ENCODE measurements around the gene OR2L13.

The OR2L13 gene

DNA sequence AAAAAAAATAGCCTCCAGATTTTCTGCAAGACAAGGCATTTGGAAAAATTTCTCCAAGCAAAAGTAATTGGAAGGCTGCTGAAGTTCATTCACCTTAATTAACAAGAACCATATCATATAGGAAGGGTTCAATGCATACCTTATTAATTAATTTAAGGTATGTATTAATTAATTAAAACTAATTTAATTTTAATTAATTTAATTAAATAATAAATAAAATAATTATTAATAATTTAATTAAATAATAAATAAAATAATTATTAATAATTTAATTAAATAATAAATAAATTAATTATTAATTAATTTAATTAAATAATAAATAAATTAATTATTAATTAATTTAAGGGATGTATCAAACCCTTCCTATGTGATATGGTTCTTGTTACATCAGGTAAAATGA, 7.9 kb downstream of the OR2L13 start:
- TF ChIP-seq RAD21 (IDR thresholded peaks at IDR 0.05; ENCODE audit: low read depth) (no peak), EGR1 (IDR thresholded peaks at IDR 0.05) (no peak), TEAD4 (IDR thresholded peaks at IDR 0.05) (no peak), CEBPB (IDR thresholded peaks at IDR 0.05) (no peak), TCF12 (IDR thresholded peaks at IDR 0.05; ENCODE audit: low read depth) (no peak), YY1 (IDR thresholded peaks at IDR 0.05; ENCODE audit: low read depth) (no peak), EP300 (IDR thresholded peaks at IDR 0.05; ENCODE audit: borderline replicate concordance) (no peak), TAF1 (IDR thresholded peaks at IDR 0.05; ENCODE audit: low read depth) (no peak), NFIC (IDR thresholded peaks at IDR 0.05) (no peak)
- TF ChIP-seq, protein P1, sequence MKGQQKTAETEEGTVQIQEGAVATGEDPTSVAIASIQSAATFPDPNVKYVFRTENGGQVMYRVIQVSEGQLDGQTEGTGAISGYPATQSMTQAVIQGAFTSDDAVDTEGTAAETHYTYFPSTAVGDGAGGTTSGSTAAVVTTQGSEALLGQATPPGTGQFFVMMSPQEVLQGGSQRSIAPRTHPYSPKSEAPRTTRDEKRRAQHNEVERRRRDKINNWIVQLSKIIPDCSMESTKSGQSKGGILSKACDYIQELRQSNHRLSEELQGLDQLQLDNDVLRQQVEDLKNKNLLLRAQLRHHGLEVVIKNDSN (IDR thresholded peaks at IDR 0.05), result no peak

DNA sequence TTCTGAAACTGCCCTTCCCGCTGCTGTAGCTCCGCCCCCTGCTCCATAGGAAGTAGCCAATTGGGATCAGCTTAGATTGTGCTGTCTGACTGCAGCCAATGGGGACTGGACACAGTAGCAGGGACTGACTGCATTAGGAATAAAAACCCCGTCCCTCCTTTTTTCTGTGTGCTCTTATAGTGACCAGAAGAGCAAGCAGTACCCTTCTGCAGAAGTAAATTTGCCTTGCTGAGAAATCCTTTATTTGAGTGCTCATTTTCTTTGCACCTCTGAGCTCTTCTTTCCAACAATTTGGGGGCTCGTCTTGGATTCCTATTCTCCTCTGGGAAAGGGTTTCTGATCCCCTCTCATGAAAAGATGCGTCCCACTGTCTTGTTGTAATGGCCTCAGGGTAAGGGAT, 16.2 kb downstream of the OR2L13 start:
- TF ChIP-seq, protein P2, sequence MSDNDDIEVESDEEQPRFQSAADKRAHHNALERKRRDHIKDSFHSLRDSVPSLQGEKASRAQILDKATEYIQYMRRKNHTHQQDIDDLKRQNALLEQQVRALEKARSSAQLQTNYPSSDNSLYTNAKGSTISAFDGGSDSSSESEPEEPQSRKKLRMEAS (IDR thresholded peaks at IDR 0.05), result no peak
- TF ChIP-seq YY1 (IDR thresholded peaks at IDR 0.05; ENCODE audit: low read depth) (no peak), EGR1 (IDR thresholded peaks at IDR 0.05) (no peak)
- TF ChIP-seq, protein P3, sequence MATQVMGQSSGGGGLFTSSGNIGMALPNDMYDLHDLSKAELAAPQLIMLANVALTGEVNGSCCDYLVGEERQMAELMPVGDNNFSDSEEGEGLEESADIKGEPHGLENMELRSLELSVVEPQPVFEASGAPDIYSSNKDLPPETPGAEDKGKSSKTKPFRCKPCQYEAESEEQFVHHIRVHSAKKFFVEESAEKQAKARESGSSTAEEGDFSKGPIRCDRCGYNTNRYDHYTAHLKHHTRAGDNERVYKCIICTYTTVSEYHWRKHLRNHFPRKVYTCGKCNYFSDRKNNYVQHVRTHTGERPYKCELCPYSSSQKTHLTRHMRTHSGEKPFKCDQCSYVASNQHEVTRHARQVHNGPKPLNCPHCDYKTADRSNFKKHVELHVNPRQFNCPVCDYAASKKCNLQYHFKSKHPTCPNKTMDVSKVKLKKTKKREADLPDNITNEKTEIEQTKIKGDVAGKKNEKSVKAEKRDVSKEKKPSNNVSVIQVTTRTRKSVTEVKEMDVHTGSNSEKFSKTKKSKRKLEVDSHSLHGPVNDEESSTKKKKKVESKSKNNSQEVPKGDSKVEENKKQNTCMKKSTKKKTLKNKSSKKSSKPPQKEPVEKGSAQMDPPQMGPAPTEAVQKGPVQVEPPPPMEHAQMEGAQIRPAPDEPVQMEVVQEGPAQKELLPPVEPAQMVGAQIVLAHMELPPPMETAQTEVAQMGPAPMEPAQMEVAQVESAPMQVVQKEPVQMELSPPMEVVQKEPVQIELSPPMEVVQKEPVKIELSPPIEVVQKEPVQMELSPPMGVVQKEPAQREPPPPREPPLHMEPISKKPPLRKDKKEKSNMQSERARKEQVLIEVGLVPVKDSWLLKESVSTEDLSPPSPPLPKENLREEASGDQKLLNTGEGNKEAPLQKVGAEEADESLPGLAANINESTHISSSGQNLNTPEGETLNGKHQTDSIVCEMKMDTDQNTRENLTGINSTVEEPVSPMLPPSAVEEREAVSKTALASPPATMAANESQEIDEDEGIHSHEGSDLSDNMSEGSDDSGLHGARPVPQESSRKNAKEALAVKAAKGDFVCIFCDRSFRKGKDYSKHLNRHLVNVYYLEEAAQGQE (IDR thresholded peaks at IDR 0.05; ENCODE audit: low read depth), result no peak

DNA sequence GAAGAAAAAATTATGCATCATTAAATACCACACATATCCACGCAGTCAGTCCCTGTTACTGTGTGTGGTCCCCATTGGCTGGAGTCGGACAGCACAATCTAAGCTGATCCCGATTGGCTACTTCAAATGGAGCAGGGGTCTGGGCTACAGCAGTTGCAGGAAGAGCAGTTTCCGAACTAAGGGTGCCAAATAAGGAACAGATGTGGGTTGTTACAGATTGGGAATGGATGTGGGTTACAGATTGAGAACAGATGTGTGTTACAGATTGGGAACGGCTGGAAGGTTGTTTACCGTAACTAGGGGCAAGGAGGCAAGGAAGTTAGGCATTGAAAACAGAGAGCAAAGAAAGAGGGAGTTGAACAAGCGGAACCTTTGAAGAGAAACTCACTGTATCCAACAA, 19.9 kb downstream of the OR2L13 start:
- TF ChIP-seq FOXM1 (IDR thresholded peaks at IDR 0.05; ENCODE audit: borderline replicate concordance, low read depth) (no peak), YY1 (IDR thresholded peaks at IDR 0.05; ENCODE audit: low read depth) (no peak), TCF12 (IDR thresholded peaks at IDR 0.05; ENCODE audit: low read depth) (no peak), NFIC (IDR thresholded peaks at IDR 0.05) (no peak), EGR1 (IDR thresholded peaks at IDR 0.05) (no peak), CREB1 (IDR thresholded peaks at IDR 0.05; ENCODE audit: low read depth) (no peak), TEAD4 (IDR thresholded peaks at IDR 0.05) (no peak)
- TF ChIP-seq, protein P1 (IDR thresholded peaks at IDR 0.05), result no peak

DNA sequence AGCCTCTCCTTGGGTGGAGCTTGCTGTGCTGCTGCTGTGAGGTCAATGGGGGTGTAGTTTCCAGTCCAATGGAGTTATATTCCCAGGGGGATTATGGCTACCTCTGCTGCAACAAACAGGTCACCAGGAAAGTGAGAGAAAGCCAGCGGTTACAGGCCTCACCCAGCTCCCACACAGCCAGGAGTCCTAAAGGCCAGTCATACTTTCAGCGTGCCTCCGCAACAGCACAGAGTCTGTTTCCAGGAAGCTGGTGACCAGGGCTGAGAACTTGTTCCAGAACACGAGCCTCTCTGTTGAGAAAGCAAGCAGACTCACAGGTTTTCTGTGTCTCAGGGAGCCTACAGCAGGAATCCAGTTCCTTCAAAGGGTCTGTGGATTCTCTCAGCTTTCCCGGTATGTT, 32.7 kb downstream of the OR2L13 start:
- no peak for TF ChIP-seq YY1 (IDR thresholded peaks at IDR 0.05; ENCODE audit: low read depth)
- TF ChIP-seq RAD21 (IDR thresholded peaks at IDR 0.05; ENCODE audit: low read depth), result no peak
- no peak for TF ChIP-seq TCF12 (IDR thresholded peaks at IDR 0.05; ENCODE audit: low read depth)
- TF ChIP-seq, protein P3 (IDR thresholded peaks at IDR 0.05; ENCODE audit: low read depth), result no peak
- TF ChIP-seq CREB1 (IDR thresholded peaks at IDR 0.05; ENCODE audit: low read depth), result no peak
- TF ChIP-seq EP300 (IDR thresholded peaks at IDR 0.05; ENCODE audit: borderline replicate concordance), result no peak
- TF ChIP-seq, protein P2 (IDR thresholded peaks at IDR 0.05), result no peak
- TF ChIP-seq, protein P1 (IDR thresholded peaks at IDR 0.05), result no peak
- no peak for TF ChIP-seq ZBTB7A (IDR thresholded peaks at IDR 0.05; ENCODE audit: low read depth)
- no peak for TF ChIP-seq EGR1 (IDR thresholded peaks at IDR 0.05)
- TF ChIP-seq TEAD4 (IDR thresholded peaks at IDR 0.05), result no peak
- no peak for TF ChIP-seq NFIC (IDR thresholded peaks at IDR 0.05)
- no peak for TF ChIP-seq FOXM1 (IDR thresholded peaks at IDR 0.05; ENCODE audit: borderline replicate concordance, low read depth)
- TF ChIP-seq CEBPB (IDR thresholded peaks at IDR 0.05), result no peak
- no peak for TF ChIP-seq TAF1 (IDR thresholded peaks at IDR 0.05; ENCODE audit: low read depth)

DNA sequence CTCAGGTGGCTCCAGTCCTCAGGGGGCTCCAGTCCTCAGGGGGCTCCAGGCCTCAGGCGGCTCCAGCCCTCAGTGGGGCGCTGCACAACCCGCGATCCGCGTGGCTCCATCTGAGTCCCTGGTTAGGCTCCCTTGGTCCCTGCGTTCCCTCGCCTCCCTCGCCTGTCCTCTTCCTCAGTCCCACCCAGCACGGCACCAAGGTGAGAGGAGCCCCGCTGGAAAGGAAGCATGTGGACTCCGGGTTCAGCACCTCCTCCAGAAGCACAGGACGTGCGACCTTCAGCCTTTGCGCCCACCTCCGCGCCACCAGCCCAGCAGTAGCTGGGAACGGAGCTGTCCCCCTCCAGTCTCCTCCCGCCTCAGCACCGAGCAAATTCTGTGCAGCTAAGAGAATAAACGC, 41.8 kb downstream of the OR2L13 start:
- TF ChIP-seq CREB1 (IDR thresholded peaks at IDR 0.05; ENCODE audit: low read depth), result no peak
- TF ChIP-seq NFIC (IDR thresholded peaks at IDR 0.05), result no peak
- TF ChIP-seq EGR1 (IDR thresholded peaks at IDR 0.05), result no peak
- TF ChIP-seq, protein P1 (IDR thresholded peaks at IDR 0.05), result no peak
- TF ChIP-seq RAD21 (IDR thresholded peaks at IDR 0.05; ENCODE audit: low read depth), result no peak
- TF ChIP-seq, protein P2 (IDR thresholded peaks at IDR 0.05), result no peak
- no peak for TF ChIP-seq YY1 (IDR thresholded peaks at IDR 0.05; ENCODE audit: low read depth)
- no peak for TF ChIP-seq ZBTB7A (IDR thresholded peaks at IDR 0.05; ENCODE audit: low read depth)
- no peak for TF ChIP-seq TCF12 (IDR thresholded peaks at IDR 0.05; ENCODE audit: low read depth)
- no peak for TF ChIP-seq FOXM1 (IDR thresholded peaks at IDR 0.05; ENCODE audit: borderline replicate concordance, low read depth)
- no peak for TF ChIP-seq TAF1 (IDR thresholded peaks at IDR 0.05; ENCODE audit: low read depth)
- TF ChIP-seq, protein P3 (IDR thresholded peaks at IDR 0.05; ENCODE audit: low read depth), result no peak

All from Ishikawa (cell line).